NCI-H2081 treated with DMSO at 0.1 percent for 48 hours (cell line): ENCODE data around the gene SCAMP1.

Experiments
- DNase-seq: peaks from one replicate; lab custom pipeline; 2025; lab: John Stamatoyannopoulos, UW

The SCAMP1 gene

GRCh38 chr5:78496373-78496772, 136.0 kb downstream of the SCAMP1 start:
- no peak for DNase-seq

- DNase-seq = no peak
Observed at GRCh38 chr5:78497573-78498533, 137.4 kb downstream of the SCAMP1 start.

GRCh38 chr5:78499485-78499884, 139.1 kb downstream of the SCAMP1 start:
- DNase-seq = no peak

- no peak for DNase-seq
Observed at GRCh38 chr5:78500028-78500427, 139.6 kb downstream of the SCAMP1 start.

GRCh38 chr5:78500871-78501270, 140.5 kb downstream of the SCAMP1 start:
- no peak for DNase-seq

GRCh38 chr5:78501411-78502352, 141.3 kb downstream of the SCAMP1 start:
- DNase-seq = no peak

GRCh38 chr5:78503958-78504653, 143.7 kb downstream of the SCAMP1 start:
- DNase-seq = no peak

- DNase-seq = no peak
Observed at GRCh38 chr5:78504704-78505677, 144.6 kb downstream of the SCAMP1 start.

GRCh38 chr5:78505860-78506259, 145.4 kb downstream of the SCAMP1 start:
- no peak for DNase-seq

- no peak for DNase-seq
Observed at GRCh38 chr5:78506261-78507024, 146.0 kb downstream of the SCAMP1 start.

- no peak for DNase-seq
Observed at GRCh38 chr5:78507531-78507930, 147.1 kb downstream of the SCAMP1 start.

GRCh38 chr5:78508186-78508765, 147.9 kb downstream of the SCAMP1 start:
- no peak for DNase-seq

GRCh38 chr5:78509145-78509865, 148.9 kb downstream of the SCAMP1 start:
- no peak for DNase-seq

- DNase-seq = no peak
Observed at GRCh38 chr5:78509884-78510769, 149.7 kb downstream of the SCAMP1 start.

GRCh38 chr5:78511121-78511906, 150.9 kb downstream of the SCAMP1 start:
- no peak for DNase-seq

GRCh38 chr5:78512435-78512834, 152.0 kb downstream of the SCAMP1 start:
- DNase-seq = no peak

GRCh38 chr5:78513441-78513840, 153.0 kb downstream of the SCAMP1 start:
- no peak for DNase-seq
